HG03558 (cell line): ENCODE data around the gene ZNF512B.
"Not testable (repeated sequence)": the region's sequence is repeated elsewhere in the genome, so short reads cannot be mapped to it uniquely, and the experiment has no call there.

ENCODE experiments used
- ATAC-seq: cut with Tn5 transposase; IDR thresholded peaks from one replicate; pipeline ENCODE4 v1.9.1; 2021; ENCODE audit warnings: moderate number of reproducible peaks; ENCODE audit not compliant: unreplicated experiment; ENCODE audit errors: extremely low read depth

The ZNF512B gene

GRCh38 chr20:63969838-63970713 lies at the start of gene ZNF512B:
Gene ZNF512B (minus strand): TSS chr20:63969930. CDS start chr20:63967950, 1,980 bp downstream.
- no peak for ATAC-seq

GRCh38 chr20:64015635-64016034 lies 45.9 kb upstream of the ZNF512B start:
- ATAC-seq, result no peak

- not testable (repeated sequence) for ATAC-seq
Measured at GRCh38 chr20:64012385-64013154, 42.8 kb upstream of the ZNF512B start.

- ATAC-seq, result no peak
Measured at GRCh38 chr20:64011366-64011779, 41.6 kb upstream of the ZNF512B start.

GRCh38 chr20:64010711-64011237 lies 41.0 kb upstream of the ZNF512B start:
- no peak for ATAC-seq

- no peak for ATAC-seq
Measured at GRCh38 chr20:64009811-64010387, 40.2 kb upstream of the ZNF512B start.

- no peak for ATAC-seq
Measured at GRCh38 chr20:64006902-64007301, 37.2 kb upstream of the ZNF512B start.

- ATAC-seq, result no peak
Measured at GRCh38 chr20:64006490-64006889, 36.8 kb upstream of the ZNF512B start.

GRCh38 chr20:64005394-64005793 lies 35.7 kb upstream of the ZNF512B start:
- no peak for ATAC-seq

- no peak for ATAC-seq
Measured at GRCh38 chr20:64003960-64004725, 34.4 kb upstream of the ZNF512B start.

- ATAC-seq, result no peak
Measured at GRCh38 chr20:64001607-64002011, 31.9 kb upstream of the ZNF512B start.

- no peak for ATAC-seq
Measured at GRCh38 chr20:64000906-64001305, 31.2 kb upstream of the ZNF512B start.

- ATAC-seq, result no peak
Measured at GRCh38 chr20:63982937-63983336, 13.2 kb upstream of the ZNF512B start.

- ATAC-seq, result no peak
Measured at GRCh38 chr20:63980806-63981728, 11.3 kb upstream of the ZNF512B start, which contains the start of gene PRPF6. Gene PRPF6 (plus strand): TSS chr20:63981132. CDS start chr20:63981246, 114 bp downstream.

GRCh38 chr20:63980317-63980805 lies 10.6 kb upstream of the ZNF512B start:
- ATAC-seq, result no peak

- ATAC-seq, result no peak
Measured at GRCh38 chr20:63979557-63980316, 10.0 kb upstream of the ZNF512B start, which contains the start of gene SAMD10. Gene SAMD10 (minus strand): TSS chr20:63979642. CDS start chr20:63979467, 175 bp downstream.

GRCh38 chr20:63979229-63979556 lies 9.5 kb upstream of the ZNF512B start:
- ATAC-seq, result no peak
